HUDEP-2 (cell line): ENCODE results near the gene ASZ1.
"Not testable (repeated sequence)": the region's sequence is repeated elsewhere in the genome, so short reads cannot be mapped to it uniquely, and the experiment has no call there.

Experiments
- DNase-seq, 76 experiments: peaks; one replicate each; lab custom pipeline; 2025; ENCODE audit not compliant: unreplicated experiment in 76 of 76; lab: John Stamatoyannopoulos, UW

ASZ1 gene

GRCh38 chr7:117427258-117427701 is at the start of gene ASZ1:
Gene ASZ1, minus strand, starts transcription at chr7:117427493. Its CDS starts 33 bp downstream, at chr7:117427460.
- no peak for DNase-seq

- DNase-seq: no peak
Observed at GRCh38 chr7:117476557-117477215, 49.4 kb upstream of the ASZ1 start.

GRCh38 chr7:117472335-117472734 is 45.0 kb upstream of the ASZ1 start:
- no peak for DNase-seq

GRCh38 chr7:117470777-117471176 is 43.5 kb upstream of the ASZ1 start:
- no peak for DNase-seq

- no peak for DNase-seq
Observed at GRCh38 chr7:117468174-117468573, 40.9 kb upstream of the ASZ1 start.

- not testable (repeated sequence) for DNase-seq
Observed at GRCh38 chr7:117460815-117461214, 33.5 kb upstream of the ASZ1 start.

GRCh38 chr7:117459735-117460134 is 32.4 kb upstream of the ASZ1 start:
- DNase-seq: no peak

GRCh38 chr7:117458977-117459583 is 31.8 kb upstream of the ASZ1 start:
- peak in 5 of 76 experiments; percentile 1 to 22 (median 4) for DNase-seq

- DNase-seq: no peak
Observed at GRCh38 chr7:117448655-117449054, 21.4 kb upstream of the ASZ1 start.

- DNase-seq: no peak
Observed at GRCh38 chr7:117446220-117446815, 19.0 kb upstream of the ASZ1 start.

GRCh38 chr7:117445206-117445605 is 17.9 kb upstream of the ASZ1 start:
- DNase-seq: no peak

- no peak for DNase-seq
Observed at GRCh38 chr7:117444646-117445045, 17.4 kb upstream of the ASZ1 start.

GRCh38 chr7:117435475-117436043 is 8.3 kb upstream of the ASZ1 start:
- no peak for DNase-seq

GRCh38 chr7:117424090-117424829 is 3.0 kb downstream of the ASZ1 start:
- no peak for DNase-seq

- DNase-seq: not testable (repeated sequence)
Observed at GRCh38 chr7:117414591-117414990, 12.7 kb downstream of the ASZ1 start.

- DNase-seq: no peak
Observed at GRCh38 chr7:117412946-117413559, 14.2 kb downstream of the ASZ1 start.

- no peak for DNase-seq
Observed at GRCh38 chr7:117412390-117412789, 14.9 kb downstream of the ASZ1 start.

- no peak for DNase-seq
Observed at GRCh38 chr7:117411539-117411938, 15.8 kb downstream of the ASZ1 start.

GRCh38 chr7:117408831-117409230 is 18.5 kb downstream of the ASZ1 start:
- DNase-seq: no peak

GRCh38 chr7:117405519-117405918 is 21.8 kb downstream of the ASZ1 start:
- no peak for DNase-seq

- DNase-seq: no peak
Observed at GRCh38 chr7:117403737-117404136, 23.6 kb downstream of the ASZ1 start.
